Renal pelvis (tissue), 12 donors: ENCODE data around the gene CTDSPL2. TPM values are rescaled to one million over a fixed set of nuclear protein-coding genes. Genes with fewer than 3 reads are reported as not detected.
A peak's percentile ranks its signal among the peaks of the same experiment; 100 is the strongest.
"Not testable (repeated sequence)": the region's sequence is repeated elsewhere in the genome, so short reads cannot be mapped to it uniquely, and the experiment has no call there.

Experiments used
- DNase-seq: peaks from one replicate; pipeline ENCODE4 v3.0.0-alpha.2; 2013
- long read RNA-seq, 16 experiments: transcript quantifications; one replicate each; lab custom pipeline, GENCODE V29; 2026
- polyA plus RNA-seq, 3 donors: library from polyadenylated mRNA; unstranded; fragments of 120-200 nt; gene quantifications; one replicate each; pipeline ENCODE4 v1.2.1, GENCODE V29; 2013; ENCODE audit not compliant: insufficient read length in 3 of 3

CTDSPL2 gene
- polyA plus RNA-seq, result 10 to 100 TPM; 56.4 to 62.8 (median 56.7) TPM
- long read RNA-seq, donor 1, full-length matches to known transcripts, result 5 of 23 reads
- long read RNA-seq, donor 1, partial matches to known transcripts, result 18 of 23 reads
- long read RNA-seq, donor 1, other reads (novel, unspliced or antisense), result 0 of 23 reads
- long read RNA-seq, donor 2, full-length matches to known transcripts, result 12 of 34 reads
- long read RNA-seq, donor 2, partial matches to known transcripts, result 0 of 34 reads
- long read RNA-seq, donor 2, other reads (novel, unspliced or antisense), result 22 of 34 reads
- long read RNA-seq, donor 3, full-length matches to known transcripts, result 6 of 12 reads
- long read RNA-seq, donor 3, partial matches to known transcripts, result 6 of 12 reads
- long read RNA-seq, donor 3, other reads (novel, unspliced or antisense), result 0 of 12 reads
- long read RNA-seq, donor 4, full-length matches to known transcripts, result 6 of 14 reads
- long read RNA-seq, donor 4, partial matches to known transcripts, result 8 of 14 reads
- long read RNA-seq, donor 4, other reads (novel, unspliced or antisense), result 0 of 14 reads
- long read RNA-seq, donor 5, full-length matches to known transcripts, result 4 of 4 reads
- long read RNA-seq, donor 5, partial matches to known transcripts, result 0 of 4 reads
- long read RNA-seq, donor 5, other reads (novel, unspliced or antisense), result 0 of 4 reads
- long read RNA-seq, donor 6, full-length matches to known transcripts, result 5 of 29 reads
- long read RNA-seq, donor 6, partial matches to known transcripts, result 24 of 29 reads
- long read RNA-seq, donor 6, other reads (novel, unspliced or antisense), result 0 of 29 reads
- long read RNA-seq, donor 7, full-length matches to known transcripts, result 5 of 31 reads
- long read RNA-seq, donor 7, partial matches to known transcripts, result 26 of 31 reads
- long read RNA-seq, donor 7, other reads (novel, unspliced or antisense), result 0 of 31 reads
- long read RNA-seq, donor 8, full-length matches to known transcripts, result 1 of 8 reads
- long read RNA-seq, donor 8, partial matches to known transcripts, result 7 of 8 reads
- long read RNA-seq, donor 8, other reads (novel, unspliced or antisense), result 0 of 8 reads
- long read RNA-seq, donor 9, full-length matches to known transcripts, result 10 of 30 reads
- long read RNA-seq, donor 9, partial matches to known transcripts, result 20 of 30 reads
- long read RNA-seq, donor 9, other reads (novel, unspliced or antisense), result 0 of 30 reads
- long read RNA-seq, donor 10, full-length matches to known transcripts, result 6 of 40 reads
- long read RNA-seq, donor 10, partial matches to known transcripts, result 34 of 40 reads
- long read RNA-seq, donor 10, other reads (novel, unspliced or antisense), result 0 of 40 reads
- long read RNA-seq, donor 11, full-length matches to known transcripts, result 6 of 12 reads
- long read RNA-seq, donor 11, partial matches to known transcripts, result 6 of 12 reads
- long read RNA-seq, donor 11, other reads (novel, unspliced or antisense), result 0 of 12 reads
- long read RNA-seq, donor 12, full-length matches to known transcripts, result 10 of 70 reads
- long read RNA-seq, donor 12, partial matches to known transcripts, result 60 of 70 reads
- long read RNA-seq, donor 12, other reads (novel, unspliced or antisense), result 0 of 70 reads
- long read RNA-seq, donor 13, full-length matches to known transcripts, result 3 of 3 reads
- long read RNA-seq, donor 13, partial matches to known transcripts, result 0 of 3 reads
- long read RNA-seq, donor 13, other reads (novel, unspliced or antisense), result 0 of 3 reads
- long read RNA-seq, donor 14, result 0 reads
- long read RNA-seq, donor 15, result 0 reads
- long read RNA-seq, donor 16, full-length matches to known transcripts, result 5 of 11 reads
- long read RNA-seq, donor 16, partial matches to known transcripts, result 6 of 11 reads
- long read RNA-seq, donor 16, other reads (novel, unspliced or antisense), result 0 of 11 reads

GRCh38 chr15:44426975-44427755, at the start of gene CTDSPL2:
Gene CTDSPL2 (plus strand): TSS chr15:44427629. CDS start chr15:44459015, 31,386 bp downstream.
- DNase-seq, result peak; percentile 99

- no peak for DNase-seq
These were observed 46.2 kb upstream of the CTDSPL2 start for GRCh38 chr15:44381236-44381635.

- no peak for DNase-seq
These were observed 42.0 kb upstream of the CTDSPL2 start for GRCh38 chr15:44385344-44385942.

GRCh38 chr15:44394062-44394461, 33.4 kb upstream of the CTDSPL2 start:
- DNase-seq, result no peak

- DNase-seq, result no peak
These were observed 32.9 kb upstream of the CTDSPL2 start for GRCh38 chr15:44394562-44394961.

GRCh38 chr15:44397869-44398268, 29.6 kb upstream of the CTDSPL2 start:
- no peak for DNase-seq

- DNase-seq, result no peak
These were observed 13.4 kb upstream of the CTDSPL2 start for GRCh38 chr15:44414001-44414400.

GRCh38 chr15:44427756-44428724, 611 bp downstream of the CTDSPL2 start:
- DNase-seq, result peak; percentile 52

- no peak for DNase-seq
These were observed 8.7 kb downstream of the CTDSPL2 start for GRCh38 chr15:44435893-44436667.

GRCh38 chr15:44438402-44438801, 11.0 kb downstream of the CTDSPL2 start:
- no peak for DNase-seq

GRCh38 chr15:44441095-44441501, 13.7 kb downstream of the CTDSPL2 start:
- no peak for DNase-seq

GRCh38 chr15:44443515-44443914, 16.1 kb downstream of the CTDSPL2 start:
- DNase-seq, result no peak

GRCh38 chr15:44447772-44448376, 20.4 kb downstream of the CTDSPL2 start:
- DNase-seq, result no peak

- no peak for DNase-seq
These were observed 22.7 kb downstream of the CTDSPL2 start for GRCh38 chr15:44450172-44450571.

- not testable (repeated sequence) for DNase-seq
These were observed 26.3 kb downstream of the CTDSPL2 start for GRCh38 chr15:44453578-44454283.

- peak; percentile 15 for DNase-seq
These were observed 31.0 kb downstream of the CTDSPL2 start for GRCh38 chr15:44458429-44458828.
